ENCODE data around the gene RNF225.
A peak's percentile ranks its signal among the peaks of the same experiment; 100 is the strongest.
"Not testable (repeated sequence)": the region's sequence is repeated elsewhere in the genome, so short reads cannot be mapped to it uniquely, and the experiment has no call there.

RNF225 gene

GRCh38 chr19:58362272-58362994 is 33.0 kb upstream of the RNF225 start, which contains the start of gene ZNF497:
ZNF497 (minus strand) TSS chr19:58362751; CDS start chr19:58357635, 5,116 bp downstream.
- DNase-seq, result peak; percentile 92

GRCh38 chr19:58364146-58364545 is 31.3 kb upstream of the RNF225 start:
- no peak for DNase-seq

DNA sequence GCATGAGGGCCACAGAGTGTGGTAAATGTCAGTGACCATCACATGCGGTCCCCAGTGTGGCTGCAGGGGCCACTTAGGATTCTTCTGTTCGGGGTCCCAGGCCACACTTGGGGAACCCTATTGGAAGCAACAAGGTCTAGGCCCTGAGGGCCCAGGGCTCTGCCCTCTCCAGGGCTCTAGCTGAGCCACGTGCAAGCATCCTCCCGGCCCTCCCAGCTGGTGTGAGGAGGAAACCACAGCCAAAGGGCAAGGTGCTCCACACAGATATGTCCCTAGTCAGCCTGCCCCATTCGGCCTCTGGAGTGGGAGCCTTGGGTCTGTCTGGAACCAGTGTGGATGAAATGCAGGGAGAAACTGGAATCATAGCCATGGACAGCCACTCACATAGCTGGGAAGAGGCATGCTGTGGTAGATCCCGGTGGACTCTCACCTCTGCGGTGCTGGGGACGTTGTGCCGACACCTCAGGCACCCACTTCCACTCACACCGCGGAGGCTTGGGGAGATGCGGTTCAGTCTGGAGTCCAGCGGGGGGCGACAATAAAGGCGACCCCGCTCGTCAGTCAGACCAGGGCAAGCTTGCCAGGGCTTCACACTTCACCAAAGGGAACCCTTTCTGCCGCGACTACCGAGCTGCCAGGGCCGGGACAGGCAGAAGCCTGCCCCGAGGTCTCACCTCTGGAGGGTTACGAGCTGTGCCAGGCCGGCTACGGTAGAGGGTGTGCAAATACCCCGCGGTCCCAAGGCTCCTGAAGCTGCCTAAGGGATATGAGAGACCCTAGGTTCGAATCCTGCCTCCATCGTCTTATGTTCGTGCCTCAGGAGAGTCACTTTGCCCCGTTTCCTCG is 28.6 kb upstream of the RNF225 start:
- no peak for DNase-seq

- no peak for DNase-seq
Observed at GRCh38 chr19:58367698-58368454, 27.6 kb upstream of the RNF225 start.

DNA sequence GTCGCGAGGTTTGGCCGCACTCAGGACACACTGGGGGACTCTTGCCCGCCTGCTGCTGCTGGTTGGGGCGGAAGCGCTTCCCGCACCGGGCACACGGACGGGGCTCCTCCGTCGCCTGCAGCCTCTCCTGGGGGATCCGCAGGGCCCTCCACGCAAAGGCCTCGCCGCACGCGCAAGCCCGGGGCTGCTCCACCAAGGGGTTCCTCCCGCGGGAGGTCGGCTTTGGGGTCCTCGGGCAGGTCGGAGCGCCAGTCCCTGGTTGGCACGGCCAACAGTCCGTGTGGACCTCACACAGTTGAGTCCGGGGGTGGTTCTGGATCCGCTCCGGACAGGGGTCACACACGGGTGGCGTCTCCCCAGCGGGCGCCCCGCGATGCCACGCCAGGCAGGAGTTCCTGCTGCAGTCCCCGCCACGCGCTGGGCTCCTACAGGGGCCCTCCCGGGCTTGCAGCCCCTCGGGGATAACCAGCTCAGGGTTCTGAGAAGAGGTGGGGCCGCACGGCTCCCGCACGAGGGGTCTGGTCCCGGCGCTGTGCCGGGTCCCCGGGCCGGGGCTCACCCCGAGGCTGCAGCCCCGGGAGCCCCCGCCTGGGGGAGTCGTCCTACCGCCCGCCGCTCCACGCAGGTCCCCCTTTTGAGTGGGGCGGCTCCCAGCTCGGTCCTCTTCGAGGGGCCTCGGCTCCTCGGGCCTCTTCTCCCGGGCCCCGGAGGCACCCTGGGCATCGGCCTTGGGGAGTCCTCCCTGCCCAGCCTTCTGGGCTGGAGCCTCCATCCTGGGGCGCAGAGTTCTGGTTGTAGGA is 26.7 kb upstream of the RNF225 start:
- DNase-seq, result no peak

DNA sequence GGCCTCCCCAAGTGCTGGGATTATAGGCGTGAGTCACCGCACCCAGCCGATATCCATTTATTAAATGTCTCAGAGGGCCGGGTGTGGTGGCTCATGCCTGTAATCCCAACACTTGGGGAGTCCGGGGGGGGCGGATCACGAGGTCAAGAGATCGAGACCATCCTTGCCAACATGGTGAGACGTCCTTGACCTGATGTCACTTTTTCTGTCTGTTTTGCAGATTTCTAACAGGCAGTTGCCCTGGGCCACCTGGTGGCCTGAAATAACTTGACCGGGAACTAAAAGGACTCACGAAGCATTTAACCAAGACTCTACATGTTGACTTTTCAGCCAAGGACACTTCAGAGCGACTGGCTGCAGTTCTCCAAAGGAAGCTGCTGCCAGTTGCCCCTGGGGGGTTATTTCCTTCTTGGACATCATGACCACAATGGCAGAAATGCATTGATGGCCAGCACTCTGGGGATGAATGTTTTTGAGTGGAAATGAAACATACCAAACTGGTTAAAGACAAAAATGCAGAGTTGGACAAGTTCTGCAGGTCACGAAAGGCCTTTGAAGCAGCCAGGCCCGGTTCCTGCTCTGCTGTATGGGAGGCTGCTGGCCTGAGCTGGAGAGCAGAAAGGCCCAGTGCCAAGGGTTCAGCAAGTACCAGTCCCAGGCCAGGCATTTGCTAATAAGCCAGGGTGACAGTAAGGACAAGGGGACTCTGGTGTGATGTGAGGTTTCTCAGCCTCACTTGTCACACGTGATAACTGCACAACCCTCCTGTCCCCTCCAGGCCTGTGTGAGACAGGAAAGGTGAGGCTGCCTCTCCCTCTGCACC is 22.9 kb upstream of the RNF225 start:
- DNase-seq, result no peak

DNA sequence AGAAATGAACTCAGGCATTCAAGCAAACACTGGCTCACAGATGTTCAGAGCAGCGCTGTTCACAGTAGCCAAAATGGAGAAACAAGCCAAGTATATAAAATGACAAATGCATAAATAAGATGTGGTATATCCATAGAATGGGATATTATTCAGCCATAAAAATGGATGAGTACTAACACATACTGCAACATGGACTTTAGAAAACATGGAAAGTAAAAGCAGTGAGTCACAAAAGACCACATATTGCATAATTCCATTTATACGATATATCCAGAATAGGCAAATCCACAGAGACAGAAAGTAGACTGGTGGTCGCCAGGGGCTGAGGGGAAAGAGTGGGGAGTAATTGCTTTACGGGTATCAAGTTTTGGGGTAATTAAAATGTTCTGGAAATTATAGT is 21.3 kb upstream of the RNF225 start:
- DNase-seq, result no peak

- DNase-seq, result not testable (repeated sequence)
Observed at GRCh38 chr19:58376724-58377123, 18.7 kb upstream of the RNF225 start.

DNA sequence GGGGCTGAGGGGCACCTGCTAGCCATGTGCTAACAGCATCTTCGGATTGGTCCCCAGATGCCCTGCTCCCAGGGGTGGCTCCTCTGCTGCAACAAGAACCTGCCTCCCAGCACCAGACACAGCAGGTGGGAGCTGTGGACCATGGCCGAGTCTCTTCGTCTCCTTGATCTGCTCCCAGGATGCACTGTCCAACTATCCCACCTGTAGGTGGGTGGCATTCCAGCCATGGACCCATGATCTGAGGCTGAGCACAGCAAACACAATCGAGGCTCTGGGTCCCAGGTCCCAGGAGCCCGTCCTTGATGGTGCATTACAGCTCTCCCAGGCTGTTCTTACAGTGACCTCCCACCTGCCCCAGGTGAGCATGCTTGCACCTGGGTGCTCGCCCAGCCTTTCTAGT is 16.2 kb upstream of the RNF225 start:
- no peak for DNase-seq

- DNase-seq, result no peak
Observed at GRCh38 chr19:58380037-58380661, 15.3 kb upstream of the RNF225 start.

GRCh38 chr19:58380662-58381459 is 14.6 kb upstream of the RNF225 start, which contains the start of gene ZNF837:
ZNF837 (minus strand) TSS chr19:58381030; CDS start chr19:58369332, 11,698 bp downstream.
- peak; percentile 100 for DNase-seq

DNA sequence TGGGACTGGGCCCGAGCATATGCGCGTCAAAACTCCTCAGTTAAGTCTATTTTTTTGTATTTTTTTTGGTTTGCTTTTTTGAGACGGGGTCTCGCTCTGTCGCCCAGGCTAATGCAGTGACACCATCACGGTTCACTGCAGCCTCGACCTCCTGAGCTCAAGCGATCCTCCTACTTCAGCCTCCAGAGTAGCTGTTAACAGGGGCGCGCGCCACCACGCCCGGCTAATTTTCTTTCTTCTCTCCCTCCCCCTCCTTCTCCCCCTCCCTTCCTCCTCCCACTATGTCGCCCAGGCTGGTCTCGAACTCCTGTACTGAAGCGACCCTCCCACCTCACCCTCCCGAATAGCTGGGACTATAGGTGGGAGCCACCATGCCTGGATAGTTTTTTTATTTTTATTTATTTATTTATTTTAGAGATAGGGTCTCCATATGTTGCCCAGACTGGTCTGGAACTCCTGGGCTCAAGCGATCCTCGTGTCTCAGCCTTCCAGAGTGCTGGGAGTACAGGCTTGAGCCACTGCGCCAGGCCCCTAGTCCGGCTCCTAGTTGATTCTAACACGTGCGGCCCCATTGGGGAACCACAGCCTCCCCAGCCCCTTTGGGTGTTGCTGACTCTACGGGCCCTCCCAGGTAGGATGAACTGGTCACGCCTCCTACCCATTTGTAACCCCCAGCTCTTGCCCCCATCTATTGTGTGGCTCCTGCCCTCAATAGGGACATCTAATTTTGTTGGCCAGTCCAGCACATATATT is 13.8 kb upstream of the RNF225 start:
- no peak for DNase-seq

- no peak for DNase-seq
Observed at GRCh38 chr19:58382997-58383603, 12.4 kb upstream of the RNF225 start.

DNA sequence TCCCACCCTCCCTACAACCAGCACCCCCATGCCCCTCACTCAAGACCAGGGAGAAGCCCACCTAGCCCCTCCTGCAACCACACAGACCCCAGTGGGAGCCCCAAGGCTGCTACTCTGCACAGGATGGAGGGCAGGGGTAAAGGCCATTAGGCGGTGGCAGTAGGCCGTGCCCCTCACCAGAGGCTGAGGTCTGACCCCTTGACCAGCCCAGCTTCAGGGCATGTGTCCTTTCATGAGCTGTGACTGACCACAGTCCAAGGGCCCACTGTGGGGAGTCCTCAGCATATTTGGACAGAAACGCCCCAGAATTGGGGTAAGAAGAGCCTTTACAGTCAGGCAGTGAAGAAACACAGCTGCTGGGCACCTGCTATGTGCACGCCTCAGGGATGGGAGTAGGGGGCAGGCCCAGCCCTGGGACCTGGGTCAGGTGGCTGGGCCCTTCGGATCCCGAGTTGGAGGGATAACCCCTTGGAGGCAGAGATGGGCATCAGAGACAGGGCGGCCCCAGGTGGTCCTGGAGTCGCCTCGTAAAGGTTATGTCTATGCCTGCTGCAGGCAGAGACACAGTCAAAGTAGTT is 10.1 kb upstream of the RNF225 start:
- no peak for DNase-seq

GRCh38 chr19:58385891-58386575 is 9.4 kb upstream of the RNF225 start:
- no peak for DNase-seq

GRCh38 chr19:58386576-58387337 is 8.7 kb upstream of the RNF225 start, which contains the start of gene RPS5:
RPS5 (plus strand) TSS chr19:58387269; CDS start chr19:58388138, 869 bp downstream.
- peak; percentile 98 for DNase-seq

Measured in NCI-H1436 treated with DMSO at 0.1 percent for 48 hours (cell line).